AG08395 (cell line): ENCODE data around the gene SLC5A6.
A peak's percentile ranks its signal among the peaks of the same experiment; 100 is the strongest.
"Not testable (repeated sequence)": the region's sequence is repeated elsewhere in the genome, so short reads cannot be mapped to it uniquely, and the experiment has no call there.

Experiments used
- DNase-seq: peaks from one replicate; pipeline ENCODE4 v3.0.0; 2012; ENCODE audit warnings: mixed read lengths, low spot score

SLC5A6 gene

GRCh38 chr2:27205206-27205605 lies 6.9 kb downstream of the SLC5A6 start:
- no peak for DNase-seq

GRCh38 chr2:27204566-27204965 lies 7.5 kb downstream of the SLC5A6 start:
- DNase-seq: no peak

GRCh38 chr2:27203741-27204140 lies 8.3 kb downstream of the SLC5A6 start:
- no peak for DNase-seq

GRCh38 chr2:27202854-27203253 lies 9.2 kb downstream of the SLC5A6 start:
- DNase-seq: no peak

- DNase-seq: no peak
Observed at GRCh38 chr2:27201675-27202074, 10.4 kb downstream of the SLC5A6 start.

GRCh38 chr2:27199241-27199640 lies 12.8 kb downstream of the SLC5A6 start:
- no peak for DNase-seq

- no peak for DNase-seq
Observed at GRCh38 chr2:27198627-27199026, 13.4 kb downstream of the SLC5A6 start.

GRCh38 chr2:27198068-27198467 lies 14.0 kb downstream of the SLC5A6 start:
- DNase-seq: not testable (repeated sequence)

GRCh38 chr2:27195799-27196198 lies 16.3 kb downstream of the SLC5A6 start:
- DNase-seq: not testable (repeated sequence)

GRCh38 chr2:27194538-27195354 lies 17.3 kb downstream of the SLC5A6 start:
- no peak for DNase-seq

- peak; percentile 68 for DNase-seq
Observed at GRCh38 chr2:27191070-27191829, 20.8 kb downstream of the SLC5A6 start.

- DNase-seq: no peak
Observed at GRCh38 chr2:27189989-27190388, 22.1 kb downstream of the SLC5A6 start.

- no peak for DNase-seq
Observed at GRCh38 chr2:27186613-27187345, 25.3 kb downstream of the SLC5A6 start.

GRCh38 chr2:27185331-27186026 lies 26.6 kb downstream of the SLC5A6 start:
- peak; percentile 57 for DNase-seq

- no peak for DNase-seq
Observed at GRCh38 chr2:27184115-27184514, 28.0 kb downstream of the SLC5A6 start.

- peak; percentile 27 for DNase-seq
Observed at GRCh38 chr2:27182346-27182745, 29.7 kb downstream of the SLC5A6 start.

- DNase-seq: no peak
Observed at GRCh38 chr2:27179344-27180000, 32.6 kb downstream of the SLC5A6 start.

- DNase-seq: no peak
Observed at GRCh38 chr2:27178469-27178868, 33.6 kb downstream of the SLC5A6 start.

- DNase-seq: no peak
Observed at GRCh38 chr2:27177441-27178351, 34.4 kb downstream of the SLC5A6 start.

GRCh38 chr2:27175781-27176180 lies 36.3 kb downstream of the SLC5A6 start:
- not testable (repeated sequence) for DNase-seq
